DMS 273 (cell line): ENCODE results near the gene RPS6KB2.
A peak's percentile ranks its signal among the peaks of the same experiment; 100 is the strongest.
"Not testable (repeated sequence)": the region's sequence is repeated elsewhere in the genome, so short reads cannot be mapped to it uniquely, and the experiment has no call there.

ENCODE experiments used
- DNase-seq: peaks from one replicate; lab custom pipeline; 2025; ENCODE audit not compliant: unreplicated experiment; lab: John Stamatoyannopoulos, UW

Gene RPS6KB2

GRCh38 chr11:67397536-67397935 is 30.8 kb upstream of the RPS6KB2 start:
- DNase-seq, result no peak

GRCh38 chr11:67397986-67398660 is 30.2 kb upstream of the RPS6KB2 start:
- DNase-seq, result no peak

GRCh38 chr11:67398661-67399563 is 29.4 kb upstream of the RPS6KB2 start:
- DNase-seq, result no peak

GRCh38 chr11:67400251-67400941 is 27.9 kb upstream of the RPS6KB2 start:
- DNase-seq, result no peak

DNA sequence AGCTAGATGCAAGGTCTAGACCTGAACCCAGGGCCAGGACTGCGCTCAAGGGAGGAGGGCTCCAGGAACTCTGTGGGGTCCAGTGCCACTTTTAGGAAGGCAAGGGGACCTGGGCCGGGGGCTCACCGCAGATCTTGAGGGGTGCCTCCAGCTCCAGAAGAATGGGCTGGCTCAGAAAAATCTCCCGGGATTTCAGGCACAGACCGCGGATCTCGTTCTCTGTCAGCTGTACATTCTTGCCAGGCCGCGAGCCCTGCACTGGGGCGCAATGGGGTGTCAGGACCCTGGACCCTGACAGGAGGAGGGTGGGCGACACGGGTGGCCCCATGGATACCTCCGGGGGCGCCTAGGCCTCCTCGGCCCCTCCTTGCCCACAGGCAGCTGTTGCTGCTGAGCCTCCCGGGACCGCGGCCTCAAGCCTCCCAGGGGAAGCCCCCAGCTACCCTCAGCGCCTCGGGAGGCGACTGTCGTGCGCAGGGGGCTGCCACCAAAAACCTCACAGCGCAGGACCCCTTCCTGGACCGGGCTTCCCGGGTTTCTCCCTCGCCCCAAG is 27.3 kb upstream of the RPS6KB2 start:
- DNase-seq, result peak; percentile 31

GRCh38 chr11:67401495-67402191 is 26.7 kb upstream of the RPS6KB2 start, which contains the start of gene PPP1CA:
PPP1CA (minus strand) TSS chr11:67401858; CDS start chr11:67401782, 76 bp downstream.
- peak; percentile 91 for DNase-seq

GRCh38 chr11:67402192-67402839 is 26.0 kb upstream of the RPS6KB2 start:
- not testable (repeated sequence) for DNase-seq

DNA sequence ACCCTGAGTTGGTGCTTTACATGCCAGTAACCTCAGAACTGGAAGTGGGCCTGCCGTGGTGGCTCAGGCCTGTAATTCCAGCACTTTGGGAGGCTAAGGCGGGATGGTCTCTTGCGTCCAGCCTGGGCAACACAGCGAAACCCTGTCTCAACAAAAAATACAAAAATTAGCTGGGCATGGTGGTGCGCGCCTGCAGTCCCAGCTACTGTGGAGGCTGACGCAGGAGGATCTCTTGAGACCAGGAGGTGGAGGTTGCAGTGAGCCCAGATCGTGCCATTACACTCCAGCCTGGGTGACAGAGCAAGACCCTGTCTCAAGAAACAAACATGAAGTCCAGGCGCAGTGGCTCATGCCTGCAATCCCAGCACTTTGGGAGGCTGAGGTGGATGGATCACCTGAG is 25.2 kb upstream of the RPS6KB2 start:
- DNase-seq, result not testable (repeated sequence)

DNA sequence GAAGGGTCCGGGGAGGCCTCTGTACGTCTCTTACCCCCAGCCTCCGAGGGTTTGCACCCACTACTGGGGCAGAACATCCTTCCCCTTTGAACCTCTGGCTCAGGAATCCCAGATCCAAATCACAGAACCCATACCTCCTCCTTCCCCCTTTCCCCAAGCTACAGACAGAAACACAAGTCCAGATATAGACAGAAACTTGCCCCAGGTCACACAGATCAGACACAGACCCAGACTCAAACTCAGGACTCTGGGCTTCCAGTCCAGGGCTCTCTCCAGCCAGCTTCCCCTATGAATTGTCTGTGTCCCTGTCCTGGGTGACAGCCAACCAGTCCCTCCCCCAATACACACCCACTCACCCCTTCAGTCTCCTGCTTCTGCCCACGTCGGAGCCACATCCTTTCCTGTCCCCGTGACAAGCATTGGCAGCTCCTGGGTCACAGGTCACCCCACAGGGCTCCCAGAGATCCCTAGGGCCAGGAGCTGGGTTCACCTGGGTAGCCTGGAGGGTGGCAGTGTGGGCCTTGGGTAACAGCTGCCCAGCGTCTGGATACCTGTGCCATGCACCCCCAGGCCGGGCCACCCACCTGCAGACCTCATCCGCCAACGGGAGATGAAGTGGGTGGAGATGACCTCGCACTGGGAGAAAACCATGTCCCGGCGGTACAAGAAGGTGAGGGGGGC is 23.6 kb upstream of the RPS6KB2 start:
- no peak for DNase-seq

DNA sequence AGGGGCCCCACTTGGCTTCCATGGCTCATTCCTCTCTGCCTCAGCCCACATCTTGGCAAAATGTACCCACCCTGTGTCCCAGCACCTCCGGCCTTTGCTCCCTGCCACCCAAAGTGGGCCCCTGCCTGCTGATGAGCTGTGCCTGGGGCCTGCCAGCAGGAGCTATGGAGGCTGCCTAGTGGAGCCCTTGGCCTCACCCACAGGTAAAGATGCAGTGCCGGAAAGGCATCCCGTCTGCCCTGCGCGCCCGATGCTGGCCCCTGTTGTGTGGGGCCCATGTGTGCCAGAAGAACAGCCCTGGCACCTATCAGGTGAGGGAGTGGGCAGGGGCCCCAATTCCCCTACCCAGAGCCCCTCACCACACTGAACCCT is 23.1 kb upstream of the RPS6KB2 start:
- no peak for DNase-seq

- no peak for DNase-seq
Measured at GRCh38 chr11:67405688-67406339, 22.5 kb upstream of the RPS6KB2 start.

- DNase-seq, result no peak
Measured at GRCh38 chr11:67406420-67406968, 21.8 kb upstream of the RPS6KB2 start.

DNA sequence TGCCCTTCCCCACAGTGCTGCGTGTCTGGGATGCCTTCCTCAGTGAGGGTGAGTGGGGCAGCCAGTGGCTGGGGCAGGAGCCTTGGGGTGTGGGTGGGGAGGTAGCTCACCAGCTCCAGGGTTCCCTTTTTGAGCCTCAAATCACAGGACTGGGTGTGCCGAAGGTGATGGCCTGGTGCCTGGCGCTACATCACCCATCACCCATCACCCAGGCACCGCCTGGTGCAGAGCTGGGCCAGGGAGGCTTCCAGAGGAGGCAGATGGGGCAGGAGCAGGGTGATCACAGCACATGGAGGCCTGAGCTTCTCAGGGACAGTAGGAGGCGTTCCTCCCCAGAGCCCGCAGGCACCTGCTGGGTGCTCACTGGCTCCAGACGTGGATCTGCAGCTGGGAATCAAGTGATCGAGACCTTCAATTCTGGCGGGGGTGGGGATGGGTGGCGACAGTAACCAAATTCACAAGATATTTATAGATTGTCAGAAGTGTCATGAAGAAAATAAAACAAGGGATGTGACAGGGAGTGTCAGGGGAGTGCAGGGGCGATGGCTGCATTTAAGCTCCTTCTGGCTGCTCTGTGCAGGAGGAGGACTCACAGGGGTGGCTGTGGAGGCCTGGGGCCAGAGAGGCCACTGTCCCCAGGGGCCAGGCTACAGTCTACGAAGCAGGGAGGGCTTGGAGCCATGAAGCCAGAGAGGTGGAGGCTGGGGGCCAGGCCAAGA is 21.2 kb upstream of the RPS6KB2 start:
- peak; percentile 24 for DNase-seq

DNA sequence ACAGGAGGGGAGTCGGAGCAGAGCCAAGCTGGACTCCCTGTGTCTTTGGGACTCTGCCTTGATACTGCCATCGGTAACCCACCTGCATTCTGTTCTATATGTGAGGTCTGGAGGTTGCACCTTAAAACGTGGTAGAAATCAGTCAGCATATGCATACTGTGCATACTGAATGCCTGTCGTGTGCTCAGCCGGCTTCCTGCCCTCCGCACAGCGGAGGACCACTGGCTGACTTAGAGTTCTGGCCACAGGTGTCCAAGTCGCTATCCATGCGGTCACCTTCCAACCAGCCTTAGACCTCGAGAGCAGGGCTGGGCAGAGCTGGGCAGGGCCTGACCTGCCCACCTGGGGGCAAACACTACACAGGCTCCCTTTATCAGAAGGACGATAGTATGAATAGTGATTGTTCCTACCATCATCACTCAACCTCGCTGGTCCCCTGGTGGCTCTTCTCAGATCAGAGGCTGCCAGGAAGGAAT is 20.6 kb upstream of the RPS6KB2 start:
- DNase-seq, result no peak

- DNase-seq, result no peak
Measured at GRCh38 chr11:67408437-67409200, 19.7 kb upstream of the RPS6KB2 start.

DNA sequence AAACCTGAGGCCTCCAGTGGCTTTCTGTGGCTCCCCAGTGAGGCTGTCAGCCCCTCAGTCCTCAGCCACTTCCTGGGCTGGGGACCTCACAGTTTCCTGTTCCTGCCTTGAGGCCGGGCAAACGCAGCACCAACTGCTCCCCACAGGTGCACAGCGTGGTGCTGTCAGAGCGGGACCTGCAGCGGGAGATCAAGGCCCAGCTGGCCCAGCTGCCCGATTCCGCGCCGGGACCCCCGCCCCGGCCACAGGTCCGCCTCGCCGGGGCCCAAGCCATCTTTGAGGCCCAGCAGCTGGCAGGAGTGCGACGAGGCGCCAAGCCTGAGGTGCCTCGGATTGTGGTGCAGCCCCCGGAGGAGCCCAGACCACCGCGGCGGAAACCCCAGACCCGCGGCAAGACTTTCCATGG is 19.0 kb upstream of the RPS6KB2 start:
- DNase-seq, result no peak

DNA sequence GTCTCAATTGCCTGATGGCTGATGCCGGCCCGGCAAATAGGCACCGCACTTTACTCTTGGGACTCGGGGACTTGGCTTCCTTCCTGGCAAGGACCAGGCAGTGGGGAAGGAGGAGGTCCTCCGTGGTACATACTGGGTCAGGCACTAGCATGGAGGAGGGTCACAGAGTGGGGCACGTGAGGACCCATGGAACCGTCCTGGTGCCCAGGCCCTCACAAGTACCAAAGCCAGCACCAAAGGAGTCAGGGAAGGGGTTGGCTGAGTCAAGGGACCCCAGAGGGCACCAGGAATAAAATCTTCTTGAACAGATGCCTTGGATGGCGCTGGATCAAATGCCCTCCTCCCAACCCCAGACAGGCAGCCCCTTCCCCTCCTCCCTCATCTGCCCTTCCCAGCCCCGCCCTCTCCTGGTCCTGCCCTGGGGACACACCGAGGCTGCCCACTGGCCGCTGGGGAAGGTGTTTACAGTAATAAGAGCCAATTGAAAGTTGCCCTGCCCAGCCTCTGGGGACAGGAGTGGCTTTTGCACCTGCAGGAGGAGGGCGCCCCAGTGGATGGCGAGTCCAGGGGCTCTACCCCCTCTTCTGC is 18.4 kb upstream of the RPS6KB2 start:
- peak; percentile 36 for DNase-seq
